ENCODE results near the gene MYO16.
A peak's percentile ranks its signal among the peaks of the same experiment; 100 is the strongest.

MYO16 gene

DNA sequence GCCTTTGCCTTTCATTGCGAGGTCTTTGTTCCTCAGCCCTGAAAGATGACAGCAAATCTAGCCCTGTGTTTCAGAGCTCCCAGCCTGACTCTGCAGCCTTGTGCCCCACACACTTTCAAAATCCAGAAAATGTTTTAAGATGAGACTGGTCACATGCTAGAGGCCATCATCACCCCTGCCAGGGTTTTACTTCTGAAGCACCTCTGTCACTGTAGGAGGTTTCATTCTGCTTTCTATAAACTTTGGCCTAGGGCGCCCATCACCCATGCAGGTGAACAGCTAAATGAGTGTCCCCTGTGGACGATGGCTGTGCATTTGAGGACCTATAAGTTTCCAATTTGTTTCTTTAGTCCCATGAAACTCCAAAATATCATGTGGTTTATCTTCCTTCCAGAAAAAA, 574.2 kb downstream of the MYO16 start:
- DNase-seq (ENCODE audit: low read depth): no peak
- TF ChIP-seq, protein P1, sequence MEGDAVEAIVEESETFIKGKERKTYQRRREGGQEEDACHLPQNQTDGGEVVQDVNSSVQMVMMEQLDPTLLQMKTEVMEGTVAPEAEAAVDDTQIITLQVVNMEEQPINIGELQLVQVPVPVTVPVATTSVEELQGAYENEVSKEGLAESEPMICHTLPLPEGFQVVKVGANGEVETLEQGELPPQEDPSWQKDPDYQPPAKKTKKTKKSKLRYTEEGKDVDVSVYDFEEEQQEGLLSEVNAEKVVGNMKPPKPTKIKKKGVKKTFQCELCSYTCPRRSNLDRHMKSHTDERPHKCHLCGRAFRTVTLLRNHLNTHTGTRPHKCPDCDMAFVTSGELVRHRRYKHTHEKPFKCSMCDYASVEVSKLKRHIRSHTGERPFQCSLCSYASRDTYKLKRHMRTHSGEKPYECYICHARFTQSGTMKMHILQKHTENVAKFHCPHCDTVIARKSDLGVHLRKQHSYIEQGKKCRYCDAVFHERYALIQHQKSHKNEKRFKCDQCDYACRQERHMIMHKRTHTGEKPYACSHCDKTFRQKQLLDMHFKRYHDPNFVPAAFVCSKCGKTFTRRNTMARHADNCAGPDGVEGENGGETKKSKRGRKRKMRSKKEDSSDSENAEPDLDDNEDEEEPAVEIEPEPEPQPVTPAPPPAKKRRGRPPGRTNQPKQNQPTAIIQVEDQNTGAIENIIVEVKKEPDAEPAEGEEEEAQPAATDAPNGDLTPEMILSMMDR (conservative IDR thresholded peaks at IDR 0.05; ENCODE audit: low read depth, low read length): no peak
- no peak overlapping the region for H3K4me3 ChIP-seq (ENCODE audit: low read depth, low read length)

DNA sequence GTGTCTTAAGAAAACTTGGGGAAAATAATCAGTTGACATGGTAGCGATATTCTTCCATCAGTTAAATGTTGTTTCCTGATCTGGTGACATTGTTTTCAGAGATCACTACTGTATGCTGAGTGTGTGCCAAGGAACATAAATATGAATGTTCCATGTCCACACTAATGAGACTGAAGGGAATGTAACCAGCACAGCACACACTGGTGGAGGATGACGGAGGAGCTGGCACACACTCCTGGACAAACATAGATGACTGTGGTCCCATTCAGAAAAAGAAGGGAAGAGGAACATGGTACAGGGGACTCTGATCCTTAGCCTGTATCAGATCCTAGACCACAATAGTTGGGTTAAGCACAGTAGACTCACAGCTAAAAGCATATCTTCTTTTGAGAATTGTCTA, 574.8 kb downstream of the MYO16 start:
- TF ChIP-seq, protein P1 (conservative IDR thresholded peaks at IDR 0.05; ENCODE audit: low read depth, low read length): no peak
- no peak overlapping the region for H3K4me3 ChIP-seq (ENCODE audit: low read depth, low read length)
- no peak for DNase-seq (ENCODE audit: low read depth)

DNA sequence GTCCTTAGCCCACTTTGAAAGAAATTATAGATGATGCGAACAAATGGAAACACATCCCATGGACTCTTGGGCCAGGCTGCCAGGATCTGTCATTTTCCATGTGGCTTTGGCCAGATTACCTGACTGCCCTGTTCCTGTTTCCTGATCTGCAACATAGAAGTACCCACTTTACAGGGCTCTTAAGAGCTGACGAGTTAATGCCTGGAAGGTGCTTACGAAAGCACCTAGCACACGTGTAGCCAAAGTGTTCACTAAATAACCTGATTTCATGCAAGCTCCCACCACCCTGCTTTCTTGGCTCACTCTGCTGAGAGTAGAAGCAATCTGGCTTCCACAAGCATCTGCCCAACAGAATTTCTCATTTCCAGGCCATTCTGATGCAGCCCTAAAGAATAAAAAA, 575.2 kb downstream of the MYO16 start:
- H3K4me3 ChIP-seq (ENCODE audit: low read depth, low read length): no peak overlapping the region
- TF ChIP-seq, protein P1 (conservative IDR thresholded peaks at IDR 0.05; ENCODE audit: low read depth, low read length): no peak
- DNase-seq (ENCODE audit: low read depth): no peak

DNA sequence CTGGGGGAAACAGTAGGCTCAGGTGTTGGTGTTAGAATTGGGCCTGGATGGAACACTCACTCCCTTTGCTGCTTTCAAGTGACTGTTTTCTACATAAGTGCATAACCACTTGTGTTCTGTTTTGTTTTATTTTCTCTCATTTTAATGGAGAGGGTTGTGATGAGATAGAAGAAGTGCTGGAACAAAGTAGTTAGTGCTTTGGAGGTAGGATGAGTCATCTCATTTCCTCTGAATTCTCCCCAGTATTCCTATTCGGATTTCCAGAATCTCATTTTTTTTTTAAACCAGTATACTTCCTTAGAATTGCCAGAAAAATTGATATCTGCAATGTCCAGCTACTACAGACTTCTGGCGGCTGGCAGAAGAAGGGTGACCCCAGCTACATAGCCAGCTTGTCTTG, 575.9 kb downstream of the MYO16 start:
- no peak for DNase-seq (ENCODE audit: low read depth)
- no peak overlapping the region for H3K4me3 ChIP-seq (ENCODE audit: low read depth, low read length)
- TF ChIP-seq, protein P1 (conservative IDR thresholded peaks at IDR 0.05; ENCODE audit: low read depth, low read length): no peak

DNA sequence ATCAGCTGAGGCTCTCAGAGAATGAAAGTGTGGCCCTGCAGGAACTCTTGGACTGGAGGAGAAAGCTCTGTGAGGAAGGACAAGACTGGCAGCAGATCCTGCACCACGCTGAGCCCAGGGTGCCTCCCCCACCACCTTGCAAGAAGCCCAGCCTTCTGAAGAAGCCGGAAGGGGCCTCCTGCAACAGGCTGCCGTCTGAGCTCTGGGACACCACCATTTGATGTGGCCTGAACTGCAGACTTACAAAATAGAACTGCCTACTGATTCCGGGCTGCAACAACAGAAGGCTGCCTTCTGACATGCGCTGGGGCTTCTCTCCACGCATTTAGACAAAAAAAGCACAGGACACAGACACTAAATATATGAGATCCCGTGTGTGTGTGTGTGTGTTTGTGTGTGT, 577.2 kb downstream of the MYO16 start:
- TF ChIP-seq, protein P1 (conservative IDR thresholded peaks at IDR 0.05; ENCODE audit: low read depth, low read length): no peak
- DNase-seq (ENCODE audit: low read depth): no peak
- H3K4me3 ChIP-seq (ENCODE audit: low read depth, low read length): no peak overlapping the region

DNA sequence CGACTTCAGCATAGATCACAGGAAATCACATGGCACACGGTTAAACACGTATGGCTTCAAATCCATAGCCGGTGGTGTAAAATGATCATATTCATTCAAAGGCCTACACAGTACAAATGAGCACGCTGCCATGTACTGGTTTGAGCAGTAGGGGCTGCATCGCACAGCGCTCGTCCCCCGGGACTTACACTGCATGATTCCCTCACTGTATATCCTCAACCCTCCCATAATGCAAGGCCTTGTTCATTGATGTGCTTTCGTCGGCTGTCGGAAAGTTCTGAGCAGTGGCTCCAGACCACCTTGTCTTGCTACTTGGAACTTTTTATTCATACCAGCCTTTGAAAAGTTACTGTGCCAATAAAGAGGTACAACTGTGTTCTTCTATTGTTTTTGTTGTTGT, 578.2 kb downstream of the MYO16 start:
- no peak overlapping the region for H3K4me3 ChIP-seq (ENCODE audit: low read depth, low read length)
- TF ChIP-seq, protein P1 (conservative IDR thresholded peaks at IDR 0.05; ENCODE audit: low read depth, low read length): no peak
- no peak for DNase-seq (ENCODE audit: low read depth)

DNA sequence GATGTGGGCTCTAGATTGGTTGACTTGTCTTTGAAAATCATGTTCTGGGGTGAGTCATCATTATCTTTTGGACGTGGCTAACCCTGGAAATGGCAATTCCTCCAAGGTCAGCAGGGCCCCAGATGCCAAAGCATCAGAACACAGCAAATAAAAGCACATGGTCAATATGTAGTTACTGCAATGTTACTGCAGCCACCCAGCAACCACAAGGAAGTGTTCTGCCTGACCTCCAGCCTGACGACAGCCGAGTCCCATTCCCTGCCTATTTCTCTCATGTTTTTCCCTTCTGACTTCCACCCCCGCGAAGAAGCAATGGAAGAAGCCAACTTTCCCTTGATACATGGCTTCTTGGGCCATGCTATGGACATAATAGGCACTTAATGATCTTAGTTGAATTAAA, 579.1 kb downstream of the MYO16 start:
- TF ChIP-seq, protein P1 (conservative IDR thresholded peaks at IDR 0.05; ENCODE audit: low read depth, low read length): no peak
- H3K4me3 ChIP-seq (ENCODE audit: low read depth, low read length): no peak overlapping the region
- DNase-seq (ENCODE audit: low read depth): peak; percentile 16
